HepG2 (cell line): Measurements from ENCODE around the gene LRRC40. TPM values are rescaled to one million over a fixed set of nuclear protein-coding genes. Genes with fewer than 3 reads are reported as not detected.

ENCODE experiments used
- ATAC-seq: fragments of 200-7000 bp; cut with Tn5 transposase; 3 replicates; pipeline ENCODE4 v1.9.1; 2020; ENCODE audit warnings: mild to moderate bottlenecking, moderate library complexity
- BruUV-seq: library from RNA; stranded (reverse); fragments of 400-500 nt; replicated peaks from 2 replicates; lab custom pipeline; 2021; lab: Mats Ljungman, UMichigan
- CTCF ChIA-PET: fragments of 300-600 bp; formaldehyde crosslinking; extraction: SDS; loops from one replicate; lab custom pipeline; 2021; ENCODE audit warnings: low total read pairs, inconsistent platforms, low intra/inter-chr PET ratio; lab: Yijun Ruan, JAX
- POLR2A ChIA-PET: fragments of 350-600 bp; sonication (Branson Sonifier 250); formaldehyde crosslinking; loops from one replicate; lab custom pipeline; 2020; ENCODE audit warnings: antibody characterized with exemption, inconsistent platforms; lab: Yijun Ruan, JAX
- DNase-seq: peaks from one replicate; pipeline ENCODE4 v3.0.0-alpha.2; 2015; ENCODE audit warnings: low spot score
- FAIRE-seq: peaks from 3 replicates; lab custom pipeline; 2011; peaks lifted over from hg19 to GRCh38; lab: Jason Lieb, UNC
- H2AFZ ChIP-seq: one replicate; pipeline ENCODE4 v1.6.1; 2011; ENCODE audit warnings: low read length, inconsistent platforms
- H3K27ac ChIP-seq: fragments of 300-600 bp; 3 replicates; pipeline ENCODE4 v1.8.0; 2011; ENCODE audit warnings: mixed run types, mild to moderate bottlenecking, mixed read lengths, low read length, inconsistent platforms; ENCODE audit not compliant: insufficient read depth; ENCODE audit errors: extremely low read length
- H3K27me3 ChIP-seq, 2 experiments: fragments of 200-600 bp in 1 of 2; 2 replicates in 1 of 2; 3 replicates in 1 of 2; pipeline versions ENCODE4 v1.6.0 to v1.8.0; 2011; ENCODE audit warnings: low read length in 2 of 2, mild to moderate bottlenecking in 2 of 2, moderate library complexity in 2 of 2, inconsistent platforms in 1 of 2; ENCODE audit not compliant: insufficient read depth in 2 of 2, control insufficient read depth in 1 of 2
- H3K36me3 ChIP-seq, 2 experiments: fragments of 200-600 bp in 1 of 2; replicated peaks in 1 of 2; 2 replicates in 1 of 2; 3 replicates in 1 of 2; pipeline versions ENCODE4 v1.5.1 to v1.8.0; 2011; ENCODE audit warnings: low read length in 2 of 2, inconsistent platforms in 1 of 2; ENCODE audit not compliant: insufficient read depth in 2 of 2, control insufficient read depth in 1 of 2
- H3K4me1 ChIP-seq: 2 replicates; pipeline ENCODE4 v1.5.1; 2012; ENCODE audit warnings: low read length, inconsistent platforms; ENCODE audit not compliant: insufficient read depth
- H3K4me2 ChIP-seq: 2 replicates; pipeline ENCODE4 v1.6.0; 2011; ENCODE audit warnings: low read depth, low read length, inconsistent platforms
- H3K4me3 ChIP-seq, 3 experiments: fragments of 200-600 bp in 1 of 3; sonication (generic), shearing (Covaris generic) in 1 of 3; replicated peaks in 1 of 3; 2 replicates each; pipeline ENCODE4 v1.5.1; 2011 to 2016; ENCODE audit warnings: low read length in 3 of 3, inconsistent platforms in 2 of 3, low read depth in 2 of 3, mild to moderate bottlenecking in 2 of 3, control low read depth in 1 of 3, mixed read lengths in 1 of 3; ENCODE audit not compliant: insufficient read depth in 1 of 3
- H3K79me2 ChIP-seq: one replicate; pipeline ENCODE4 v1.6.1; 2011; ENCODE audit warnings: low read length, inconsistent platforms; ENCODE audit not compliant: insufficient read depth
- H3K9ac ChIP-seq: 2 replicates; pipeline ENCODE4 v1.6.0; 2011; ENCODE audit warnings: mild to moderate bottlenecking, low read depth, low read length, inconsistent platforms; ENCODE audit not compliant: insufficient read depth
- H3K9me3 ChIP-seq: 2 replicates; pipeline ENCODE4 v1.5.1; 2012; ENCODE audit warnings: mild to moderate bottlenecking, low read length
- H4K20me1 ChIP-seq: 2 replicates; pipeline ENCODE4 v1.6.0; 2011; ENCODE audit warnings: inconsistent platforms, mild to moderate bottlenecking, low read length, moderate library complexity; ENCODE audit not compliant: insufficient read depth
- ATF7 ChIP-seq, 2 experiments: fragments of 450-650 bp in 1 of 2; sonication (generic) in 1 of 2; formaldehyde crosslinking in 1 of 2; IDR thresholded peaks; 2 replicates each; pipeline versions ENCODE4 v1.4.0 to v1.6.1; 2016 to 2020; ENCODE audit warnings: antibody characterized with exemption in 1 of 2, mild to moderate bottlenecking in 1 of 2, missing genetic modification reagents in 1 of 2
- CTCF ChIP-seq: sonication (generic); formaldehyde crosslinking; IDR thresholded peaks from 2 replicates; pipeline ENCODE4 v1.5.0; 2020; ENCODE audit warnings: mild to moderate bottlenecking, missing genetic modification reagents, moderate library complexity
- EP300 ChIP-seq, 3 experiments: sonication (generic) in 1 of 3; formaldehyde crosslinking in 1 of 3; IDR thresholded peaks; 2 replicates each; pipeline versions ENCODE4 v1.5.1 to v1.6.1; 2011 to 2020; ENCODE audit warnings: low read depth in 2 of 3, low read length in 2 of 3, borderline replicate concordance in 1 of 3, improper control_type of control experiment in 1 of 3, mild to moderate bottlenecking in 1 of 3, missing genetic modification reagents in 1 of 3, moderate library complexity in 1 of 3
- GZF1 ChIP-seq: sonication (generic); formaldehyde crosslinking; IDR thresholded peaks from 2 replicates; pipeline ENCODE4 v1.5.1; 2020; ENCODE audit warnings: mild to moderate bottlenecking, missing genetic modification reagents
- HNF4G ChIP-seq, 2 experiments: sonication (generic) in 1 of 2; formaldehyde crosslinking in 1 of 2; IDR thresholded peaks; 2 replicates each; pipeline versions ENCODE4 v1.4.0 to v1.6.1; 2011 to 2020; ENCODE audit warnings: borderline replicate concordance in 2 of 2, low read depth in 2 of 2, mild to moderate bottlenecking in 2 of 2, low read length in 1 of 2, missing genetic modification reagents in 1 of 2, moderate library complexity in 1 of 2
- HOXA9 ChIP-seq: sonication (generic); formaldehyde crosslinking; IDR thresholded peaks from 2 replicates; pipeline ENCODE4 v1.8.1; 2022; ENCODE audit warnings: missing genetic modification reagents, mild to moderate bottlenecking, moderate library complexity, borderline replicate concordance
- NFKB2 ChIP-seq: sonication (generic); formaldehyde crosslinking; IDR thresholded peaks from 2 replicates; pipeline ENCODE4 v1.4.0; 2020; ENCODE audit warnings: missing genetic modification reagents, borderline replicate concordance
- NFYC ChIP-seq: IDR thresholded peaks from 2 replicates; pipeline ENCODE4 v1.6.1; 2016; ENCODE audit warnings: missing genetic modification reagents, missing compliant biosample characterization
- RFXAP ChIP-seq: sonication (generic); formaldehyde crosslinking; IDR thresholded peaks from 2 replicates; pipeline ENCODE4 v1.4.0; 2020; ENCODE audit warnings: missing genetic modification reagents, borderline replicate concordance
- SP140L ChIP-seq: sonication (generic); formaldehyde crosslinking; IDR thresholded peaks from 2 replicates; pipeline ENCODE4 v1.4.0; 2020; ENCODE audit warnings: missing genetic modification reagents, borderline replicate concordance
- SP4 ChIP-seq: sonication (generic); formaldehyde crosslinking; IDR thresholded peaks from 2 replicates; pipeline ENCODE4 v1.8.1; 2023; ENCODE audit warnings: mild to moderate bottlenecking, missing genetic modification reagents
- ZNF337 ChIP-seq: sonication (generic); formaldehyde crosslinking; IDR thresholded peaks from 2 replicates; pipeline ENCODE4 v1.5.1; 2020; ENCODE audit warnings: missing genetic modification reagents, low read depth, mild to moderate bottlenecking, borderline replicate concordance
- ZNF496 ChIP-seq: sonication (generic); formaldehyde crosslinking; IDR thresholded peaks from 2 replicates; pipeline ENCODE4 v1.8.1; 2023; ENCODE audit warnings: mild to moderate bottlenecking, moderate library complexity, missing genetic modification reagents; ENCODE audit not compliant: insufficient replicate concordance
- WGBS: methylation state at CpG from one replicate; pipeline ENCODE4 v1.1.6; 2017; ENCODE audit warnings: low lambda C conversion rate; 5-methylcytosine and 5-hydroxymethylcytosine counted together
- in situ Hi-C: cut with HindIII; loops from 2 replicates; pipeline ENCODE4 v1.10.0; 2017; ENCODE audit warnings: low pct_unique_long_range_greater_than_20kb; ENCODE audit not compliant: extremely low pct_ligation_motif_present
- intact Hi-C: fragments of 100-400 bp; cut with micrococcal nuclease; formaldehyde crosslinking; loops from one replicate; pipeline ENCODE4 v1.10.0; 2022; ENCODE audit not compliant: unreplicated experiment
- polyA plus RNA-seq, 8 experiments: library from polyadenylated mRNA; depleted of rRNA in 3 of 8; stranded (reverse) in 7 of 8; unstranded in 1 of 8; fragments of >200 nt; fragmentation: Illumina TruSeq in 4 of 8; extraction: Trizol in 4 of 8; gene quantifications; 2 replicates each; pipeline versions ENCODE4 v1.2.1 to v1.2.3, GENCODE V29; 2011 to 2016; ENCODE audit warnings: low read depth in 4 of 8, missing spikeins in 1 of 8, mixed read lengths in 1 of 8; ENCODE audit not compliant: insufficient read depth in 1 of 8
- total RNA-seq, 5 experiments: library from RNA; depleted of rRNA; stranded (reverse); fragments of >200 nt; fragmentation: Illumina TruSeq; extraction: Trizol; gene quantifications; 2 replicates each; pipeline ENCODE4 v1.2.3, GENCODE V29; 2016; ENCODE audit warnings: low read depth in 1 of 5
- TF ChIP-seq, protein P1 (sequence below): sonication (generic); formaldehyde crosslinking; IDR thresholded peaks from 2 replicates; pipeline ENCODE4 v1.5.1; 2020; ENCODE audit warnings: mild to moderate bottlenecking, moderate library complexity, missing genetic modification reagents

Gene LRRC40
- total and polyA plus RNA-seq, 2 of the 13 experiments (the other 11 are each of a cell fraction or from before 2014, with no cell fraction given), result 10.3 to 32.7 TPM

DNA sequence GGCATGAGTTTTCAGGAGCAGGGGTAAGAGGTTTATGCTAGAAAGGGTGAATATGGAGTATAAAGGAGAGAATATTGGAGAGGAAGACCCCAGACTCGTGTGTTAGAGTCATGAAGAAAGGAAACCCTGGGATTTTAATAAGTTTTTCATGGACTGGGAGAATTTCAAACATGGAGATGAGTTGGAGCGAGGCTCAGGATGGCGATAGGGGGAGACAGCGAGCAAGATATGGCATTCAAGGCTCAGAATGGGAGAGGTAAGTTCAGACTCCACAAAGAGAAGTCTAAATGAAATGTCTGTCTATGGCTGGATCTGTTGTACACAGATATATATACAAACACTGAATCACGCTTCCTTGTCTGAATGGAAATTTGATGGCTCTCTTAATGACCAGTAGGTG, 92.5 kb downstream of the LRRC40 start:
- Histone ChIP-seq H3K36me3 (no peaks in the 10 kb centered on the region), H2AFZ (no peak overlapping the region)
- intact Hi-C loops, result no loop called here
- no peak for TF ChIP-seq ZNF337 (CRISPR knock-in tag)
- TF ChIP-seq, protein P1, sequence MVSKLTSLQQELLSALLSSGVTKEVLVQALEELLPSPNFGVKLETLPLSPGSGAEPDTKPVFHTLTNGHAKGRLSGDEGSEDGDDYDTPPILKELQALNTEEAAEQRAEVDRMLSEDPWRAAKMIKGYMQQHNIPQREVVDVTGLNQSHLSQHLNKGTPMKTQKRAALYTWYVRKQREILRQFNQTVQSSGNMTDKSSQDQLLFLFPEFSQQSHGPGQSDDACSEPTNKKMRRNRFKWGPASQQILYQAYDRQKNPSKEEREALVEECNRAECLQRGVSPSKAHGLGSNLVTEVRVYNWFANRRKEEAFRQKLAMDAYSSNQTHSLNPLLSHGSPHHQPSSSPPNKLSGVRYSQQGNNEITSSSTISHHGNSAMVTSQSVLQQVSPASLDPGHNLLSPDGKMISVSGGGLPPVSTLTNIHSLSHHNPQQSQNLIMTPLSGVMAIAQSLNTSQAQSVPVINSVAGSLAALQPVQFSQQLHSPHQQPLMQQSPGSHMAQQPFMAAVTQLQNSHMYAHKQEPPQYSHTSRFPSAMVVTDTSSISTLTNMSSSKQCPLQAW (CRISPR knock-in tag), result no peak
- 0 out of 2 replicates have a peak, but pooled peaks have one; percentile 22 for TF ChIP-seq CTCF (CRISPR knock-in tag)
- TF ChIP-seq, all 625 proteins: peak for 1
- Histone ChIP-seq H4K20me1 (no peaks in the 10 kb centered on the region), H3K27ac (no peak overlapping the region), H3K9ac (no peak overlapping the region), H3K4me1 (no peaks in the 10 kb centered on the region), H3K4me3 (no peak overlapping the region), H3K4me2 (no peak overlapping the region), H3K27me3 (no peaks in the 10 kb centered on the region), H3K9me3 (no peaks in the 10 kb centered on the region), H3K79me2 (no peaks in the 10 kb centered on the region)
- 12% methylated on average over 5 of the region's 5 CpGs for WGBS
- in situ Hi-C loops, result no loop called here
- no TSS peak for BruUV-seq
- DNase-seq, result no peak
- CTCF ChIA-PET, result no interaction called here
- FAIRE-seq, result no peak
- peak; percentile 57; the same call in 2 of the 3 replicates for ATAC-seq
- POLR2A ChIA-PET, result no interaction called here

DNA sequence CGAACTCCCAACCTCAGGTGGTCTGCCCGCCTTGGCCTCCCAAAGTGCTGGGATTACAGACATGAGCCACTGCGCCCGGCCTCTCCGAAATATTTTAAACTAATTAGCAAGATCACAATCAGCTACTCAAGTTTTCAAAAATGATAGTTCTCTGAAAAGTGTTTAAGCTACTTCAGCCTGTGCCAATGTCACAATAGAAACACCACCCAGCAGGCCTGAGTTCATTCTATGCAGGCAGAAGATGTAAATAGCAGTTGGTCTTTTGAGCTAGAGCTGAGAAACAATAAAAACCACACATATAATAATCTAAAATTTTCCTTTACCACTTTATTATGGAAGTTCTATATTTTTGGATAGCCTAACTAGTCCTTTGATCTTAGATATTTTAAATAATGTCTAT, 96.1 kb downstream of the LRRC40 start:
- BruUV-seq, result no TSS peak
- no peaks in the 10 kb centered on the region for H3K36me3 ChIP-seq
- WGBS, result 57% methylated on average over 5 of the region's 5 CpGs
- in situ Hi-C loops, result no loop called here
- CTCF ChIA-PET, result no interaction called here
- intact Hi-C loops, result no loop called here
- H3K27me3 ChIP-seq, result no peaks in the 10 kb centered on the region
- ATAC-seq, result no peak
- no peaks in the 10 kb centered on the region for H3K4me1 ChIP-seq
- H3K4me3 ChIP-seq, result no peak overlapping the region
- POLR2A ChIA-PET, result no interaction called here
- no peaks in the 10 kb centered on the region for H4K20me1 ChIP-seq
- FAIRE-seq, result no peak
- H3K9me3 ChIP-seq, result no peaks in the 10 kb centered on the region
- no peak overlapping the region for H3K9ac ChIP-seq
- no peak overlapping the region for H2AFZ ChIP-seq
- DNase-seq, result no peak
- H3K27ac ChIP-seq, result no peak overlapping the region
- H3K4me2 ChIP-seq, result no peak overlapping the region
- no peaks in the 10 kb centered on the region for H3K79me2 ChIP-seq
- no peak for TF ChIP-seq HNF4G (IDR thresholded peaks at IDR 0.05; ENCODE audit: borderline replicate concordance, low read depth, low read length)
- no peak for TF ChIP-seq HNF4G (CRISPR knock-in tag; IDR thresholded peaks at IDR 0.05; ENCODE audit: borderline replicate concordance, low read depth)
- no peak for TF ChIP-seq SP140L
- TF ChIP-seq RFXAP (CRISPR knock-in tag), result no peak
- TF ChIP-seq NFYC (CRISPR knock-in tag), result no peak
- TF ChIP-seq GZF1 (CRISPR knock-in tag), result no peak
- no peak for TF ChIP-seq SP4 (CRISPR knock-in tag)
- no peak for TF ChIP-seq ATF7 (IDR thresholded peaks at IDR 0.05)
- no peak for TF ChIP-seq ATF7 (CRISPR knock-in tag; IDR thresholded peaks at IDR 0.05)
- no peak for TF ChIP-seq EP300 (IDR thresholded peaks at IDR 0.05; ENCODE audit: low read depth in 2 of 2, low read length in 2 of 2)
- TF ChIP-seq EP300 (CRISPR knock-in tag; IDR thresholded peaks at IDR 0.05; ENCODE audit: borderline replicate concordance), result no peak
- TF ChIP-seq NFKB2 (CRISPR knock-in tag), result no peak
- TF ChIP-seq HOXA9 (CRISPR knock-in tag), result no peak
- TF ChIP-seq ZNF496 (CRISPR knock-in tag), result no peak
